Retinal pigment epithelial cell (primary cell): Measurements from ENCODE around the gene PSMA6.

Experiments
- DNase-seq: peaks from one replicate; pipeline ENCODE4 v3.0.0-alpha.2; 2010; ENCODE audit warnings: low read depth
- H3K4me3 ChIP-seq: 2 replicates; pipeline ENCODE4 v1.5.1; 2011; ENCODE audit warnings: mild to moderate bottlenecking, low read length, control low read depth, moderate library complexity
- CTCF ChIP-seq: conservative IDR thresholded peaks from 2 replicates; pipeline ENCODE4 v1.5.1; 2011; ENCODE audit warnings: low read depth, low read length, control low read depth, inconsistent platforms

PSMA6 gene

GRCh38 chr14:35258420-35258819, 33.8 kb upstream of the PSMA6 start:
- no peak for TF ChIP-seq CTCF
- H3K4me3 ChIP-seq: no peak overlapping the region
- DNase-seq: no peak

GRCh38 chr14:35261774-35262173, 30.4 kb upstream of the PSMA6 start:
- no peak overlapping the region for H3K4me3 ChIP-seq
- TF ChIP-seq CTCF: no peak
- no peak for DNase-seq

GRCh38 chr14:35262436-35262835, 29.7 kb upstream of the PSMA6 start:
- no peak for TF ChIP-seq CTCF
- no peak overlapping the region for H3K4me3 ChIP-seq
- DNase-seq: no peak

GRCh38 chr14:35268946-35269345, 23.2 kb upstream of the PSMA6 start:
- no peak for TF ChIP-seq CTCF
- H3K4me3 ChIP-seq: no peak overlapping the region
- no peak for DNase-seq

GRCh38 chr14:35274805-35275204, 17.4 kb upstream of the PSMA6 start:
- no peak overlapping the region for H3K4me3 ChIP-seq
- DNase-seq: no peak
- no peak for TF ChIP-seq CTCF

- no peak for DNase-seq
- no peak for TF ChIP-seq CTCF
Observed at GRCh38 chr14:35277179-35277578, 15.0 kb upstream of the PSMA6 start.

GRCh38 chr14:35279369-35279768, 12.8 kb upstream of the PSMA6 start:
- H3K4me3 ChIP-seq: no peak overlapping the region
- TF ChIP-seq CTCF: no peak
- no peak for DNase-seq

More at GRCh38 chr14:35277179-35277578, 15.0 kb upstream of the PSMA6 start:
- H3K4me3 ChIP-seq: no peak overlapping the region
